Lung (tissue), 16 donors: ENCODE data around the gene KRT222. TPM values are rescaled to one million over a fixed set of nuclear protein-coding genes. Genes with fewer than 3 reads are reported as not detected.
A peak's percentile ranks its signal among the peaks of the same experiment; 100 is the strongest.

ENCODE experiments used
- ATAC-seq: fragments of 200-7000 bp; cut with Tn5 transposase; one replicate; pipeline ENCODE4 v1.9.1; 2020; ENCODE audit warnings: moderate number of reproducible peaks; ENCODE audit not compliant: insufficient read depth, low FRiP score
- DNase-seq, 3 donors: peaks; one replicate each; pipeline ENCODE4 v3.0.0-alpha.2; 2013 to 2017
- H3K27ac ChIP-seq, 2 donors: one replicate each; pipeline ENCODE4 v1.5.1; 2013; ENCODE audit warnings: mild to moderate bottlenecking in 2 of 2, moderate library complexity in 2 of 2, control low read depth in 1 of 2, inconsistent platforms in 1 of 2, low read depth in 1 of 2, low read length in 1 of 2
- H3K27me3 ChIP-seq, 3 donors: one replicate each; pipeline ENCODE4 v1.5.1; 2013; ENCODE audit warnings: low read length in 2 of 3; ENCODE audit not compliant: control insufficient read depth in 3 of 3, insufficient read depth in 3 of 3
- H3K36me3 ChIP-seq, 4 donors: one replicate each; pipeline ENCODE4 v1.5.1; 2013; ENCODE audit warnings: low read length in 4 of 4, mild to moderate bottlenecking in 1 of 4, moderate library complexity in 1 of 4; ENCODE audit not compliant: control insufficient read depth in 4 of 4, insufficient read depth in 4 of 4
- H3K4me1 ChIP-seq, 5 donors: one replicate each; pipeline ENCODE4 v1.5.1; 2013; ENCODE audit warnings: low read length in 5 of 5, mild to moderate bottlenecking in 2 of 5, moderate library complexity in 1 of 5; ENCODE audit not compliant: control insufficient read depth in 5 of 5, insufficient read depth in 5 of 5
- H3K4me3 ChIP-seq: one replicate; pipeline ENCODE4 v1.5.1; 2013; ENCODE audit warnings: mild to moderate bottlenecking, control low read depth, moderate library complexity
- H3K9ac ChIP-seq, 2 donors: one replicate each; pipeline ENCODE4 v1.5.1; 2013; ENCODE audit warnings: low read length in 2 of 2, control low read depth in 1 of 2; ENCODE audit not compliant: insufficient read depth in 1 of 2
- H3K9me3 ChIP-seq, 4 donors: one replicate each; pipeline ENCODE4 v1.5.1; 2013; ENCODE audit warnings: low read length in 3 of 4, mild to moderate bottlenecking in 1 of 4, moderate library complexity in 1 of 4; ENCODE audit not compliant: control insufficient read depth in 4 of 4, insufficient read depth in 3 of 4
- CTCF ChIP-seq: IDR thresholded peaks from 2 replicates; pipeline ENCODE4 v1.5.1; 2012; ENCODE audit warnings: mild to moderate bottlenecking; ENCODE audit errors: control extremely low read depth, extremely low read depth
- WGBS, 2 donors: extraction: QIAGEN DNeasy Blood & Tissue Kit; methylation state at CpG; one replicate each; pipeline ENCODE4 v1.1.7; 2013; 5-methylcytosine and 5-hydroxymethylcytosine counted together
- long read RNA-seq, 5 donors: transcript quantifications; one replicate each; lab custom pipeline, GENCODE V29; 2026
- polyA plus RNA-seq, 2 donors: library from polyadenylated mRNA; stranded (reverse); fragments of 200-250 nt; gene quantifications; one replicate each; pipeline ENCODE4 v1.2.1, GENCODE V29; 2013
- total RNA-seq, 2 donors: library from RNA; depleted of rRNA in 1 of 2; stranded (reverse); fragments of >200 nt in 1 of 2; gene quantifications; one replicate each; pipeline ENCODE4 v1.2.1, GENCODE V29; 2014 to 2021
- donor health status: control.
- donor health status: control.
- donor health status: Bipolar disorder and iron deficiency.
- donor health status: healthy.
- donor health status: DM: yes; HTN: yes; CAD: no.

The KRT222 gene
- total RNA-seq (under 1 TPM in 1 of 2 donors, not detected in 1; 0.18 TPM), polyA plus RNA-seq (under 1 TPM; 0.10 to 0.26 TPM)
- long read RNA-seq, donor 1 = 0 reads
- long read RNA-seq, donor 2 = 0 reads
- long read RNA-seq, donor 3 = 0 reads
- long read RNA-seq, donor 4 = 0 reads
- long read RNA-seq, donor 5 = 0 reads

- H3K9ac ChIP-seq = peak within 1 kb of the TSS in 1 of 2 donors; percentile 53
- DNase-seq (no peak), ATAC-seq (no peak)
- peaks cover 0 to 13% (median 5%) of the 10 kb centered on the region in 3 donors for H3K27me3 ChIP-seq
- no peak for TF ChIP-seq CTCF
- no peaks in the 10 kb centered on the region for H3K9me3 ChIP-seq
- 13 to 22% methylated on average over 12 of the region's 12 CpGs for WGBS, 2 donors
- H3K36me3 ChIP-seq = no peaks in the 10 kb centered on the region
- no peaks in the 10 kb centered on the region for H3K4me1 ChIP-seq
- H3K27ac ChIP-seq = no peak within 1 kb of the TSS
- no peak within 1 kb of the TSS for H3K4me3 ChIP-seq
Observed at GRCh38 chr17:40664582-40665333, at the start of gene KRT222. KRT222 (minus strand) TSS chr17:40665177; CDS start chr17:40665099, 78 bp downstream.

- no peak overlapping the region for H3K9ac ChIP-seq
- H3K9me3 ChIP-seq = no peaks in the 10 kb centered on the region
- no peak overlapping the region for H3K4me3 ChIP-seq
- no peaks in the 10 kb centered on the region for H3K4me1 ChIP-seq
- no peaks in the 10 kb centered on the region for H3K36me3 ChIP-seq
- WGBS, 2 donors = 73 to 78% methylated on average over 6 of the region's 6 CpGs
- DNase-seq (no peak), ATAC-seq (no peak)
- H3K27me3 ChIP-seq = no peaks in the 10 kb centered on the region
- H3K27ac ChIP-seq = no peak overlapping the region
- TF ChIP-seq CTCF = no peak
Observed at GRCh38 chr17:40714473-40714872, 49.5 kb upstream of the KRT222 start.

- WGBS, 2 donors = 26 to 43% methylated on average over 7 of the region's 7 CpGs
- Histone ChIP-seq H3K9ac (no peak overlapping the region), H3K27ac (peak overlapping the region in 1 of 2 donors; percentile 73), H3K36me3 (no peaks in the 10 kb centered on the region), H3K27me3 (peaks cover 0 to 2% (median under 1%) of the 10 kb centered on the region in 3 donors), H3K4me1 (peaks cover 0 to 4% (median 0%) of the 10 kb centered on the region in 5 donors), H3K4me3 (no peak overlapping the region), H3K9me3 (no peaks in the 10 kb centered on the region)
- no peak for TF ChIP-seq CTCF
- ATAC-seq = peak; percentile 83
- peak in 2 of 3 donors; percentile 29 to 36 for DNase-seq
Observed at GRCh38 chr17:40707745-40708144, 42.8 kb upstream of the KRT222 start.
